HG03196 (cell line): ENCODE results near the gene CEP164.
"Not testable (repeated sequence)": the region's sequence is repeated elsewhere in the genome, so short reads cannot be mapped to it uniquely, and the experiment has no call there.

Experiments
- ATAC-seq: cut with Tn5 transposase; IDR thresholded peaks from one replicate; pipeline ENCODE4 v1.9.1; 2021; ENCODE audit not compliant: unreplicated experiment

The CEP164 gene

GRCh38 chr11:117437041-117437790, 109.6 kb downstream of the CEP164 start:
- no peak for ATAC-seq

GRCh38 chr11:117437791-117438130, 110.1 kb downstream of the CEP164 start:
- ATAC-seq, result no peak

- no peak for ATAC-seq
These were observed 110.8 kb downstream of the CEP164 start for GRCh38 chr11:117438371-117439000.

GRCh38 chr11:117439256-117439655, 111.6 kb downstream of the CEP164 start:
- ATAC-seq, result no peak

- no peak for ATAC-seq
These were observed 112.6 kb downstream of the CEP164 start for GRCh38 chr11:117440258-117440657.

- no peak for ATAC-seq
These were observed 113.7 kb downstream of the CEP164 start for GRCh38 chr11:117441146-117441975.

- ATAC-seq, result no peak
These were observed 114.6 kb downstream of the CEP164 start for GRCh38 chr11:117442049-117442868.

GRCh38 chr11:117442869-117443239, 115.2 kb downstream of the CEP164 start:
- no peak for ATAC-seq

- no peak for ATAC-seq
These were observed 115.9 kb downstream of the CEP164 start for GRCh38 chr11:117443266-117444186.

GRCh38 chr11:117444256-117444655, 116.6 kb downstream of the CEP164 start:
- ATAC-seq, result no peak

GRCh38 chr11:117444711-117445658, 117.3 kb downstream of the CEP164 start:
- no peak for ATAC-seq

- no peak for ATAC-seq
These were observed 121.5 kb downstream of the CEP164 start for GRCh38 chr11:117449111-117449693.

- no peak for ATAC-seq
These were observed 126.4 kb downstream of the CEP164 start for GRCh38 chr11:117453886-117454563.

GRCh38 chr11:117454564-117454917, 126.9 kb downstream of the CEP164 start:
- no peak for ATAC-seq

- ATAC-seq, result peak; percentile 58
These were observed 128.5 kb downstream of the CEP164 start for GRCh38 chr11:117456027-117456720.

GRCh38 chr11:117456721-117457029, 129.0 kb downstream of the CEP164 start:
- ATAC-seq, result not testable (repeated sequence)

- no peak for ATAC-seq
These were observed 129.6 kb downstream of the CEP164 start for GRCh38 chr11:117457031-117457785.
